Measurements from ENCODE around the gene BRD9. TPM values are rescaled to one million over a fixed set of nuclear protein-coding genes. Genes with fewer than 3 reads are reported as not detected.

BRD9 gene
- total and polyA plus RNA-seq, 5 donors from 2014 or later, result 9.7 to 139 (median 12.7) TPM

- Mint-ChIP-seq H3K27me3 (no peaks in the 10 kb centered on the region), H3K36me3 (peaks cover 48% of the 10 kb centered on the region), H3K4me3 (no peak overlapping the region), H3K9me3 (peaks cover 0 to 2% (median 0%) of the 10 kb centered on the region in 7 donors), H3K4me1 (peaks cover 13 to 24% (median 15%) of the 10 kb centered on the region in 4 donors), H3K27ac (no peak overlapping the region)
- H3K27ac ChIP-seq (ENCODE audit: insufficient read depth, low read length, poor library complexity, severe bottlenecking), result no peak overlapping the region
- peak; percentile 21 to 26 for ATAC-seq (ENCODE audit: low read depth in 2 of 2)
- peaks cover 68% of the 10 kb centered on the region for H3K36me3 ChIP-seq (ENCODE audit: control insufficient read depth, insufficient read depth, low read length)
- H3K4me3 ChIP-seq (ENCODE audit: low read depth, low read length), result no peak overlapping the region
- no peak for DNase-seq
- no peaks in the 10 kb centered on the region for H3K4me1 ChIP-seq (ENCODE audit: control insufficient read depth, insufficient read depth, low read length, poor library complexity, severe bottlenecking)
- H3K9me3 ChIP-seq (ENCODE audit: control insufficient read depth in 2 of 2, low read length in 2 of 2), result no peaks in the 10 kb centered on the region
- no peaks in the 10 kb centered on the region for H3K27me3 ChIP-seq (ENCODE audit: control insufficient read depth, insufficient read depth, low read length)
Measured at GRCh38 chr5:878125-878524, 14.5 kb downstream of the BRD9 start.

GRCh38 chr5:876398-877365, 15.9 kb downstream of the BRD9 start:
- Histone ChIP-seq H3K4me1 (ENCODE audit: control insufficient read depth, insufficient read depth, low read length, poor library complexity, severe bottlenecking) (no peaks in the 10 kb centered on the region), H3K4me3 (ENCODE audit: low read depth, low read length) (no peak overlapping the region), H3K36me3 (ENCODE audit: control insufficient read depth, insufficient read depth, low read length) (peaks cover 72% of the 10 kb centered on the region), H3K27me3 (ENCODE audit: control insufficient read depth, insufficient read depth, low read length) (no peaks in the 10 kb centered on the region), H3K27ac (ENCODE audit: insufficient read depth, low read length, poor library complexity, severe bottlenecking) (no peak overlapping the region), H3K9me3 (ENCODE audit: control insufficient read depth in 2 of 2, low read length in 2 of 2) (no peaks in the 10 kb centered on the region)
- DNase-seq, result no peak
- Mint-ChIP-seq H3K36me3 (peaks cover 34% of the 10 kb centered on the region), H3K4me1 (peaks cover 0 to 11% (median 4%) of the 10 kb centered on the region in 4 donors), H3K4me3 (no peak overlapping the region), H3K27ac (no peak overlapping the region), H3K27me3 (no peaks in the 10 kb centered on the region), H3K9me3 (no peaks in the 10 kb centered on the region)
- no peak for ATAC-seq (ENCODE audit: low read depth in 2 of 2)

GRCh38 chr5:875931-876330, 16.7 kb downstream of the BRD9 start:
- Mint-ChIP-seq H3K27me3 (no peaks in the 10 kb centered on the region), H3K9me3 (no peaks in the 10 kb centered on the region), H3K4me1 (peaks cover 0 to 6% (median 3%) of the 10 kb centered on the region in 4 donors), H3K36me3 (peaks cover 40% of the 10 kb centered on the region), H3K4me3 (no peak overlapping the region), H3K27ac (no peak overlapping the region)
- no peaks in the 10 kb centered on the region for H3K9me3 ChIP-seq (ENCODE audit: control insufficient read depth in 2 of 2, low read length in 2 of 2)
- ATAC-seq (ENCODE audit: low read depth in 2 of 2) (no peak), DNase-seq (no peak)
- peaks cover 72% of the 10 kb centered on the region for H3K36me3 ChIP-seq (ENCODE audit: control insufficient read depth, insufficient read depth, low read length)
- no peak overlapping the region for H3K4me3 ChIP-seq (ENCODE audit: low read depth, low read length)
- H3K27ac ChIP-seq (ENCODE audit: insufficient read depth, low read length, poor library complexity, severe bottlenecking), result no peak overlapping the region
- no peaks in the 10 kb centered on the region for H3K27me3 ChIP-seq (ENCODE audit: control insufficient read depth, insufficient read depth, low read length)
- no peaks in the 10 kb centered on the region for H3K4me1 ChIP-seq (ENCODE audit: control insufficient read depth, insufficient read depth, low read length, poor library complexity, severe bottlenecking)

DNA sequence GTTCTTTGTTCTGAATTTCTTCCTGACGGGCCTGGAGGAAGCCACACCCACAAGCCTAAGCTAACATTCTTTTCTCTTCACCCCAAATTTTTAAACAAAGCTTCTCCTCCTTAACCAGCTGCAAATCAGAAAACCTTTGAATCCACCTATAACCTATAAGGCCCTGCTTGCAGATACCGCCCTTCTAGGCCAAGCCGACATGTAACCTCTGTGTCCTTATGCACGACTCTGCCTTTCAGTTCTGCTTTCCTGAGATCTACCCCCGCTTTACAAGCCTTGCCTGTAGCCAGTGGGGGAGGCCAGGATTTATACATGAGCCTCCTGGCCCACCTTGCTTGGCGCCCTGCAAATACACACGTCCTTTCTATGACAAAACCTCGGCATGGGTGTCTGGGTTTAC, 19.3 kb downstream of the BRD9 start:
- H3K9me3 Mint-ChIP-seq, result no peaks in the 10 kb centered on the region

GRCh38 chr5:872301-872700, 20.3 kb downstream of the BRD9 start:
- no peaks in the 10 kb centered on the region for H3K9me3 ChIP-seq (ENCODE audit: control insufficient read depth in 2 of 2, low read length in 2 of 2)

More for the DNA sequence above, 19.3 kb downstream of the BRD9 start:
- H3K4me3 Mint-ChIP-seq, result no peak overlapping the region
- peaks cover 0 to 6% (median 3%) of the 10 kb centered on the region in 4 donors for H3K4me1 Mint-ChIP-seq
- Histone ChIP-seq H3K4me3 (ENCODE audit: low read depth, low read length) (no peak overlapping the region), H3K9me3 (ENCODE audit: control insufficient read depth in 2 of 2, low read length in 2 of 2) (no peaks in the 10 kb centered on the region), H3K27me3 (ENCODE audit: control insufficient read depth, insufficient read depth, low read length) (no peaks in the 10 kb centered on the region), H3K4me1 (ENCODE audit: control insufficient read depth, insufficient read depth, low read length, poor library complexity, severe bottlenecking) (no peaks in the 10 kb centered on the region), H3K36me3 (ENCODE audit: control insufficient read depth, insufficient read depth, low read length) (peaks cover 96% of the 10 kb centered on the region), H3K27ac (ENCODE audit: insufficient read depth, low read length, poor library complexity, severe bottlenecking) (no peak overlapping the region)
- DNase-seq, result no peak
- peaks cover 55% of the 10 kb centered on the region for H3K36me3 Mint-ChIP-seq
- H3K27me3 Mint-ChIP-seq, result no peaks in the 10 kb centered on the region
- H3K27ac Mint-ChIP-seq, result no peak overlapping the region
- no peak for ATAC-seq (ENCODE audit: low read depth in 2 of 2)

GRCh38 chr5:871596-872298, 20.9 kb downstream of the BRD9 start:
- ATAC-seq (ENCODE audit: low read depth in 2 of 2) (no peak), DNase-seq (no peak)
- no peaks in the 10 kb centered on the region for H3K9me3 ChIP-seq (ENCODE audit: control insufficient read depth in 2 of 2, low read length in 2 of 2)
- H3K27ac ChIP-seq (ENCODE audit: insufficient read depth, low read length, poor library complexity, severe bottlenecking), result no peak overlapping the region
- no peak overlapping the region for H3K27ac Mint-ChIP-seq
- peaks cover 97% of the 10 kb centered on the region for H3K36me3 ChIP-seq (ENCODE audit: control insufficient read depth, insufficient read depth, low read length)
- peaks cover 0 to 2% (median 0%) of the 10 kb centered on the region in 7 donors for H3K9me3 Mint-ChIP-seq
- H3K27me3 ChIP-seq (ENCODE audit: control insufficient read depth, insufficient read depth, low read length), result no peaks in the 10 kb centered on the region
- H3K36me3 Mint-ChIP-seq, result peaks cover 61% of the 10 kb centered on the region
- no peaks in the 10 kb centered on the region for H3K27me3 Mint-ChIP-seq
- H3K4me3 ChIP-seq (ENCODE audit: low read depth, low read length), result no peak overlapping the region
- no peaks in the 10 kb centered on the region for H3K4me1 ChIP-seq (ENCODE audit: control insufficient read depth, insufficient read depth, low read length, poor library complexity, severe bottlenecking)
- H3K4me1 Mint-ChIP-seq, result peaks cover 0 to 6% (median 3%) of the 10 kb centered on the region in 4 donors
- no peak overlapping the region for H3K4me3 Mint-ChIP-seq

More at GRCh38 chr5:872301-872700, 20.3 kb downstream of the BRD9 start:
- Mint-ChIP-seq H3K9me3 (peaks cover 0 to 2% (median 0%) of the 10 kb centered on the region in 7 donors), H3K36me3 (peaks cover 60% of the 10 kb centered on the region), H3K4me3 (no peak overlapping the region), H3K4me1 (peaks cover 0 to 6% (median 3%) of the 10 kb centered on the region in 4 donors), H3K27ac (no peak overlapping the region), H3K27me3 (no peaks in the 10 kb centered on the region)
- ATAC-seq (ENCODE audit: low read depth in 2 of 2) (no peak), DNase-seq (no peak)
- H3K4me1 ChIP-seq (ENCODE audit: control insufficient read depth, insufficient read depth, low read length, poor library complexity, severe bottlenecking), result no peaks in the 10 kb centered on the region
- no peak overlapping the region for H3K27ac ChIP-seq (ENCODE audit: insufficient read depth, low read length, poor library complexity, severe bottlenecking)
- no peak overlapping the region for H3K4me3 ChIP-seq (ENCODE audit: low read depth, low read length)
- H3K27me3 ChIP-seq (ENCODE audit: control insufficient read depth, insufficient read depth, low read length), result no peaks in the 10 kb centered on the region
- peaks cover 97% of the 10 kb centered on the region for H3K36me3 ChIP-seq (ENCODE audit: control insufficient read depth, insufficient read depth, low read length)

- Mint-ChIP-seq H3K4me1 (peaks cover 0 to 6% (median 3%) of the 10 kb centered on the region in 4 donors), H3K27ac (peak overlapping the region in 1 of 3 donors; percentile 43), H3K27me3 (no peaks in the 10 kb centered on the region), H3K36me3 (peaks cover 66% of the 10 kb centered on the region), H3K9me3 (peaks cover 0 to 2% (median 0%) of the 10 kb centered on the region in 7 donors), H3K4me3 (no peak overlapping the region)
- DNase-seq (no peak), ATAC-seq (ENCODE audit: low read depth in 2 of 2) (no peak)
- H3K36me3 ChIP-seq (ENCODE audit: control insufficient read depth, insufficient read depth, low read length), result peaks cover 96% of the 10 kb centered on the region
- H3K4me1 ChIP-seq (ENCODE audit: control insufficient read depth, insufficient read depth, low read length, poor library complexity, severe bottlenecking), result no peaks in the 10 kb centered on the region
- no peaks in the 10 kb centered on the region for H3K27me3 ChIP-seq (ENCODE audit: control insufficient read depth, insufficient read depth, low read length)
- no peak overlapping the region for H3K4me3 ChIP-seq (ENCODE audit: low read depth, low read length)
- H3K9me3 ChIP-seq (ENCODE audit: control insufficient read depth in 2 of 2, low read length in 2 of 2), result no peaks in the 10 kb centered on the region
- no peak overlapping the region for H3K27ac ChIP-seq (ENCODE audit: insufficient read depth, low read length, poor library complexity, severe bottlenecking)
Measured at GRCh38 chr5:870956-871355, 21.6 kb downstream of the BRD9 start.
